K562 (cell line): ENCODE measurements around the gene LMO2. TPM values are rescaled to one million over a fixed set of nuclear protein-coding genes. Genes with fewer than 3 reads are reported as not detected.

Experiments
- ATAC-seq: fragments of 200-7000 bp; cut with Tn5 transposase; 3 replicates; pipeline ENCODE4 v1.9.1; 2020; ENCODE audit warnings: moderate library complexity
- BruUV-seq: library from RNA; stranded (reverse); fragments of 400-500 nt; replicated peaks from 2 replicates; lab custom pipeline; 2021; lab: Mats Ljungman, UMichigan
- CTCF ChIA-PET: fragments of 300-600 bp; formaldehyde crosslinking; extraction: SDS; loops from one replicate; lab custom pipeline; 2021; ENCODE audit warnings: low intra/inter-chr PET ratio; lab: Yijun Ruan, JAX
- POLR2A ChIA-PET: fragments of 300-600, 350-650 bp; sonication (Branson Sonifier 250); formaldehyde crosslinking; extraction: SDS; loops from one replicate; lab custom pipeline; 2021; ENCODE audit warnings: antibody characterized with exemption, inconsistent platforms; lab: Yijun Ruan, JAX
- DNase-seq, 4 experiments: peaks; one replicate each; pipeline versions ENCODE4 v3.0.0 to v3.0.0-alpha.2; 2011 to 2018; ENCODE audit warnings: low spot score in 3 of 4, mixed read lengths in 3 of 4; ENCODE audit errors: extremely low read depth in 1 of 4
- FAIRE-seq: peaks from 2 replicates; lab custom pipeline; 2011; peaks lifted over from hg19 to GRCh38; lab: Jason Lieb, UNC
- H2AFZ ChIP-seq: 2 replicates; pipeline ENCODE4 v1.6.0; 2011; ENCODE audit warnings: low read depth, low read length, control low read depth, inconsistent platforms
- H3K27ac ChIP-seq: fragments of 200-600 bp; 3 replicates; pipeline ENCODE4 v1.8.0; 2011; ENCODE audit warnings: low read depth, mild to moderate bottlenecking, control low read depth, inconsistent platforms, low read length, moderate library complexity, mixed read lengths; ENCODE audit errors: extremely low read depth
- H3K27me3 ChIP-seq, 2 experiments: fragments of 300-600 bp in 1 of 2; 2 replicates in 1 of 2; 3 replicates in 1 of 2; pipeline versions ENCODE4 v1.6.0 to v1.8.0; 2011; ENCODE audit warnings: inconsistent platforms in 2 of 2, low read length in 2 of 2, mild to moderate bottlenecking in 1 of 2, mixed read lengths in 1 of 2, moderate library complexity in 1 of 2; ENCODE audit not compliant: control insufficient read depth in 2 of 2, insufficient read depth in 2 of 2
- H3K36me3 ChIP-seq: fragments of 300-600 bp; 3 replicates; pipeline ENCODE4 v1.8.0; 2011; ENCODE audit warnings: mild to moderate bottlenecking, low read length, inconsistent platforms; ENCODE audit not compliant: control insufficient read depth, insufficient read depth
- H3K4me1 ChIP-seq, 2 experiments: fragments of 200-600 bp in 1 of 2; replicated peaks in 1 of 2; 2 replicates in 1 of 2; 3 replicates in 1 of 2; pipeline versions ENCODE4 v1.5.1 to v1.8.0; 2011; ENCODE audit warnings: inconsistent platforms in 2 of 2, low read length in 2 of 2, mild to moderate bottlenecking in 1 of 2, mixed read lengths in 1 of 2, moderate library complexity in 1 of 2; ENCODE audit not compliant: control insufficient read depth in 2 of 2, insufficient read depth in 2 of 2
- H3K4me2 ChIP-seq: 2 replicates; pipeline ENCODE4 v1.6.1; 2011; ENCODE audit warnings: low read length, control low read depth, inconsistent platforms, mixed read lengths; ENCODE audit not compliant: insufficient read depth
- H3K4me3 ChIP-seq: fragments of 200-600 bp; sonication (generic), shearing (Covaris generic); 2 replicates; pipeline ENCODE4 v1.5.1; 2016; ENCODE audit warnings: control low read depth, inconsistent platforms
- H3K79me2 ChIP-seq: fragments of 200-600 bp; 3 replicates; pipeline ENCODE4 v1.8.0; 2011; ENCODE audit warnings: low read length, inconsistent platforms; ENCODE audit not compliant: control insufficient read depth, insufficient read depth
- H3K9ac ChIP-seq, 2 experiments: 2 replicates each; pipeline versions ENCODE4 v1.6.0 to v1.6.1; 2011; ENCODE audit warnings: low read depth in 2 of 2, low read length in 2 of 2, control low read depth in 1 of 2, inconsistent platforms in 1 of 2, mild to moderate bottlenecking in 1 of 2, mixed read lengths in 1 of 2; ENCODE audit not compliant: insufficient read depth in 1 of 2
- H3K9me1 ChIP-seq: one replicate; pipeline ENCODE4 v1.6.0; 2011; ENCODE audit warnings: inconsistent platforms, mild to moderate bottlenecking, low read length, moderate library complexity; ENCODE audit not compliant: control insufficient read depth, insufficient read depth
- H3K9me3 ChIP-seq: replicated peaks from 2 replicates; pipeline ENCODE4 v1.5.1; 2011; ENCODE audit warnings: low read depth, low read length, inconsistent platforms; ENCODE audit not compliant: control insufficient read depth, insufficient read depth
- H4K20me1 ChIP-seq: replicated peaks from 2 replicates; pipeline ENCODE4 v1.6.1; 2011; ENCODE audit warnings: low read length, inconsistent platforms, mixed read lengths; ENCODE audit not compliant: control insufficient read depth, insufficient read depth
- CBX1 ChIP-seq: sonication (generic); IDR thresholded peaks from 2 replicates; pipeline ENCODE4 v1.6.1; 2016; ENCODE audit warnings: antibody characterized with exemption, low read depth, mild to moderate bottlenecking
- FOXM1 ChIP-seq, 2 experiments: fragments of 450-650 bp in 1 of 2; sonication (generic) in 1 of 2; formaldehyde crosslinking in 1 of 2; IDR thresholded peaks; 2 replicates each; pipeline versions ENCODE4 v1.6.1 to v1.9.0; 2017 to 2022; ENCODE audit warnings: low read depth in 2 of 2, mild to moderate bottlenecking in 2 of 2, missing genetic modification reagents in 1 of 2, moderate library complexity in 1 of 2
- LCOR ChIP-seq: sonication (generic); formaldehyde crosslinking; IDR thresholded peaks from 2 replicates; pipeline ENCODE4 v1.8.0; 2022; ENCODE audit warnings: mild to moderate bottlenecking, missing genetic modification reagents
- PCBP1 ChIP-seq: fragments of 200-400 bp; formaldehyde crosslinking; IDR thresholded peaks from 2 replicates; pipeline ENCODE4 v1.6.1; 2018; ENCODE audit warnings: mild to moderate bottlenecking, low read depth, low read length; ENCODE audit not compliant: poor library complexity, severe bottlenecking
- RBM15 ChIP-seq: fragments of 200-400 bp; formaldehyde crosslinking; IDR thresholded peaks from 2 replicates; pipeline ENCODE4 v1.6.1; 2018; ENCODE audit warnings: mild to moderate bottlenecking, low read length, moderate library complexity; ENCODE audit not compliant: insufficient read depth
- RUNX1 ChIP-seq: sonication (generic); IDR thresholded peaks from 2 replicates; pipeline ENCODE4 v1.6.1; 2016; ENCODE audit warnings: antibody characterized with exemption, low read depth
- SNIP1 ChIP-seq: fragments of 450-650 bp; IDR thresholded peaks from 2 replicates; pipeline ENCODE4 v1.7.1; 2017; ENCODE audit warnings: low read depth, mild to moderate bottlenecking
- TRIM24 ChIP-seq, 2 experiments: fragments of 450-650 bp; IDR thresholded peaks; 2 replicates each; pipeline ENCODE4 v1.6.1; 2016
- TSC22D4 ChIP-seq: fragments of 450-650 bp; IDR thresholded peaks from 2 replicates; pipeline ENCODE4 v1.6.1; 2016; ENCODE audit warnings: missing genetic modification characterization, missing biosample characterization, control low read depth
- ZBTB33 ChIP-seq: sonication (generic); formaldehyde crosslinking; IDR thresholded peaks from 2 replicates; pipeline ENCODE4 v1.8.1; 2023; ENCODE audit warnings: mild to moderate bottlenecking, missing genetic modification reagents
- WGBS: fragments of 100-300 bp; shearing (Covaris generic); methylation state at CpG from one replicate; pipeline ENCODE4 v1.1.6; 2016; ENCODE audit warnings: low coverage, mixed read lengths; ENCODE audit not compliant: insufficient coverage; ENCODE audit errors: missing lambda C conversion rate; 5-methylcytosine and 5-hydroxymethylcytosine counted together
- in situ Hi-C: fragments of 300-500 bp; cut with MboI; formaldehyde crosslinking; loops from 4 replicates; pipeline ENCODE4 v1.15.0; 2018; ENCODE audit warnings: inconsistent platforms, mixed read lengths
- intact Hi-C: fragments of 100-400 bp; cut with micrococcal nuclease; formaldehyde crosslinking; loops from 2 replicates; pipeline ENCODE4 v1.14.2; 2022
- polyA plus RNA-seq, 8 experiments: library from polyadenylated mRNA; depleted of rRNA in 4 of 8; stranded (reverse) in 5 of 8; unstranded in 3 of 8; fragments of >200 nt; fragmentation: Nextera tagmentation in 2 of 8; fragmentation: Illumina TruSeq in 1 of 8; extraction: Ambion mirVana in 2 of 8; extraction: Trizol in 1 of 8; gene quantifications; 2 replicates each; pipeline versions ENCODE4 v1.2.1 to v1.2.3, GENCODE V29; 2011 to 2014; ENCODE audit warnings: inconsistent platforms in 1 of 8, missing spikeins in 1 of 8
- total RNA-seq, 7 experiments: library from RNA; depleted of rRNA in 6 of 7; stranded (reverse); fragments of >200 nt in 6 of 7; fragmentation: Illumina TruSeq in 2 of 7; extraction: Trizol in 2 of 7; gene quantifications; 2 replicates each; pipeline versions ENCODE4 v1.2.1 to v1.2.3, GENCODE V29; 2011 to 2021; ENCODE audit warnings: low replicate concordance in 1 of 7

Gene LMO2
- total and polyA plus RNA-seq, 9 of the 15 experiments (the other 6 are each of a cell fraction or from before 2014, with no cell fraction given) = 6.9 to 126 (median 91.5) TPM

- BruUV-seq = no TSS peak
- peak overlapping the region; percentile 9; the same call in 1 of the 2 replicates for H2AFZ ChIP-seq
- no peak overlapping the region for H3K4me3 ChIP-seq
- H3K4me1 ChIP-seq = peaks cover 4 to 22% of the 10 kb centered on the region in 2 experiments; a peak in 3 of 5 replicates
- no peak overlapping the region for H3K9ac ChIP-seq
- no peak for FAIRE-seq
- in situ Hi-C loops = no loop called here
- DNase-seq = no peak
- H3K36me3 ChIP-seq = no peaks in the 10 kb centered on the region
- CTCF ChIA-PET = no interaction called here
- no peaks in the 10 kb centered on the region for H3K9me1 ChIP-seq
- POLR2A ChIA-PET = interaction anchor here (0.8 to 2.0 kb wide), 5 partner anchors 10 to 33 kb away, joined by 3 to 10 read pairs (median 5); partner anchors contain the start of gene LMO2
- no peak for ATAC-seq
- H3K79me2 ChIP-seq = no peaks in the 10 kb centered on the region
- H3K27me3 ChIP-seq = no peaks in the 10 kb centered on the region
- no peak overlapping the region for H3K27ac ChIP-seq
- no peaks in the 10 kb centered on the region for H4K20me1 ChIP-seq
- WGBS = 64% methylated on average over 5 of the region's 5 CpGs
- no peaks in the 10 kb centered on the region for H3K9me3 ChIP-seq
- no peak overlapping the region for H3K4me2 ChIP-seq
- intact Hi-C loops = no loop called here
- TF ChIP-seq PCBP1 (no peak), CBX1 (no peak), LCOR (CRISPR knock-in tag) (no peak), TRIM24 (IDR thresholded peaks at IDR 0.05) (no peak), SNIP1 (no peak), FOXM1 (IDR thresholded peaks at IDR 0.05; ENCODE audit: low read depth) (no peak), FOXM1 (CRISPR knock-in tag; IDR thresholded peaks at IDR 0.05; ENCODE audit: low read depth) (no peak), ZBTB33 (CRISPR knock-in tag) (no peak), TSC22D4 (tag) (no peak), RUNX1 (no peak), RBM15 (no peak)
These were observed 32.5 kb upstream of the LMO2 start for GRCh38 chr11:33924341-33924740.
